ENCODE measurements around the gene CFAP58.

Gene CFAP58

GRCh38 chr10:104498347-104499081 lies 144.9 kb downstream of the CFAP58 start:
- DNase-seq: no peak

- DNase-seq: no peak
Observed at GRCh38 chr10:104501449-104501848, 147.8 kb downstream of the CFAP58 start.

- DNase-seq: no peak
Observed at GRCh38 chr10:104501864-104502579, 148.4 kb downstream of the CFAP58 start.

GRCh38 chr10:104502907-104503306 lies 149.3 kb downstream of the CFAP58 start:
- no peak for DNase-seq
